PC-3 (cell line): Measurements from ENCODE around the gene FZD4. TPM values are rescaled to one million over a fixed set of nuclear protein-coding genes. Genes with fewer than 3 reads are reported as not detected.

Experiments
- ATAC-seq: fragments of 200-7000 bp; cut with Tn5 transposase; 2 replicates; pipeline ENCODE4 v1.9.1; 2020; ENCODE audit warnings: mild to moderate bottlenecking, moderate library complexity
- BruUV-seq: library from RNA; stranded (reverse); fragments of 400-500 nt; replicated peaks from 2 replicates; lab custom pipeline; 2021; lab: Mats Ljungman, UMichigan
- CTCF ChIA-PET: fragments of 300-600 bp; sonication (Branson Sonifier 250); formaldehyde crosslinking; loops from one replicate; lab custom pipeline; 2022; ENCODE audit warnings: antibody characterized with exemption; lab: Charles Lee
- POLR2A ChIA-PET: fragments of 300-600 bp; sonication (Branson Sonifier 250); formaldehyde crosslinking; loops from one replicate; lab custom pipeline; 2022; ENCODE audit warnings: antibody characterized with exemption; ENCODE audit not compliant: unreplicated experiment; lab: Charles Lee
- DNase-seq: peaks from one replicate; pipeline ENCODE4 v3.0.0-alpha.2; 2015
- H2AFZ ChIP-seq: fragments of 300-600 bp; sonication (generic); 2 replicates; pipeline ENCODE4 v1.6.0; 2016; ENCODE audit warnings: antibody characterized with exemption, low read length
- H3F3A ChIP-seq: fragments of 300-600 bp; sonication (generic); one replicate; pipeline ENCODE4 v1.6.0; 2017; ENCODE audit warnings: antibody characterized with exemption, low read length, control low read depth, mild to moderate bottlenecking; ENCODE audit not compliant: unreplicated experiment
- H3K27ac ChIP-seq: fragments of 300-600 bp; sonication (generic); 2 replicates; pipeline ENCODE4 v1.5.1; 2016; ENCODE audit warnings: mild to moderate bottlenecking, low read length
- H3K27me3 ChIP-seq: fragments of 300-600 bp; sonication (generic); 2 replicates; pipeline ENCODE4 v1.6.1; 2016; ENCODE audit warnings: low read length, mixed read lengths
- H3K36me3 ChIP-seq: fragments of 300-600 bp; sonication (generic); 2 replicates; pipeline ENCODE4 v1.6.1; 2016; ENCODE audit warnings: low read depth, mixed run types, low read length, mixed read lengths
- H3K4me1 ChIP-seq: fragments of 300-600 bp; sonication (generic); 2 replicates; pipeline ENCODE4 v1.5.1; 2016; ENCODE audit warnings: low read length; ENCODE audit not compliant: insufficient read depth
- H3K4me2 ChIP-seq: fragments of 300-600 bp; sonication (generic); 2 replicates; pipeline ENCODE4 v1.6.0; 2016; ENCODE audit warnings: low read length
- H3K4me3 ChIP-seq: fragments of 300-600 bp; sonication (generic); 2 replicates; pipeline ENCODE4 v1.5.1; 2016; ENCODE audit warnings: mild to moderate bottlenecking, low read length, mixed read lengths
- H3K79me2 ChIP-seq: fragments of 300-600 bp; sonication (generic); 2 replicates; pipeline ENCODE4 v1.6.1; 2017; ENCODE audit warnings: low read length, mixed read lengths
- H3K9ac ChIP-seq: fragments of 300-600 bp; sonication (generic); 2 replicates; pipeline ENCODE4 v1.6.0; 2016; ENCODE audit warnings: mild to moderate bottlenecking, low read length
- H3K9me2 ChIP-seq: fragments of 300-600 bp; sonication (generic); replicated peaks from 2 replicates; pipeline ENCODE4 v1.6.1; 2016; ENCODE audit warnings: mixed run types, low read length, mixed read lengths
- H3K9me3 ChIP-seq: fragments of 300-600 bp; sonication (generic); 2 replicates; pipeline ENCODE4 v1.6.1; 2016; ENCODE audit warnings: low read length, mixed read lengths
- H4K20me1 ChIP-seq: fragments of 300-600 bp; sonication (generic); 2 replicates; pipeline ENCODE4 v1.6.1; 2016; ENCODE audit warnings: low read length, mixed read lengths
- EZH2 ChIP-seq: fragments of 300-600 bp; sonication (generic); IDR thresholded peaks from one replicate; pipeline ENCODE4 v1.6.1; 2017; ENCODE audit warnings: antibody characterized with exemption, mild to moderate bottlenecking, low read length; ENCODE audit not compliant: unreplicated experiment
- EZH2phosphoT487 ChIP-seq: fragments of 300-600 bp; sonication (generic); IDR thresholded peaks from 2 replicates; pipeline ENCODE4 v1.6.1; 2018; ENCODE audit warnings: mild to moderate bottlenecking, antibody characterized with exemption, low read length, borderline replicate concordance
- intact Hi-C: fragments of 100-400 bp; cut with micrococcal nuclease; formaldehyde crosslinking; loops from 2 replicates; pipeline ENCODE4 v1.9.0; 2023
- total RNA-seq: library from RNA; depleted of rRNA; stranded (reverse); fragments of >200 nt; gene quantifications from 2 replicates; pipeline ENCODE4 v1.2.3, GENCODE V29; 2014
- TF ChIP-seq, protein P1 (sequence below): fragments of 300-600 bp; sonication (generic); conservative IDR thresholded peaks from 2 replicates; pipeline ENCODE4 v1.5.1; 2017; ENCODE audit warnings: antibody characterized with exemption, low read depth, mild to moderate bottlenecking, low read length

FZD4 gene
- total RNA-seq, 1 experiment from 2014 or later: 17.7 TPM

DNA sequence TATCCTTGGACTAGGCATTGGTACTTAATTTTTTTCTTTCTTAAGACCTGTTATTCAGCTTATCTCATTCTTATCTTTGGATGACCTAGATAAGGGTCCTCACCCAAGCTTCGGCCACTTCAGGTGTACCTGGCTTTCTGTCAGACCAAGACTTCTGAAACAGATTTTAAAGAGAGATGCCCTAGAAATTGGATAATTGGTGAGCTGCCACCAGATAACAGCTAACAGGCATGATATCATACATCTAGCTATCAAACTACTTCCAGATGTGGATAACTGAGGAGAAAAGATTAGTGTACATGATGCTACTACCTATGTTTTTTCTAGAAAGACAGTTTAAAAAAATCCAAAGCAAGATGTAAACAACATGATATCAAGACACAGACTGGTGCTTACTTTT is 52.9 kb downstream of the FZD4 start:
- no TSS peak for BruUV-seq
- intact Hi-C loops: no loop called here
- Histone ChIP-seq H3K4me3 (no peak overlapping the region), H3K27me3 (no peaks in the 10 kb centered on the region), H3K9me3 (no peaks in the 10 kb centered on the region), H3K36me3 (no peaks in the 10 kb centered on the region), H3K9ac (no peak overlapping the region), H3F3A (no peaks in the 10 kb centered on the region), H3K79me2 (no peaks in the 10 kb centered on the region), H3K27ac (no peak overlapping the region), H3K4me2 (no peak overlapping the region), H3K9me2 (no peaks in the 10 kb centered on the region), H4K20me1 (no peaks in the 10 kb centered on the region), H3K4me1 (no peaks in the 10 kb centered on the region), H2AFZ (no peak overlapping the region)
- CTCF ChIA-PET: no interaction called here
- ATAC-seq: no peak
- TF ChIP-seq EZH2 (no peak), EZH2phosphoT487 (no peak)
- TF ChIP-seq, protein P1, sequence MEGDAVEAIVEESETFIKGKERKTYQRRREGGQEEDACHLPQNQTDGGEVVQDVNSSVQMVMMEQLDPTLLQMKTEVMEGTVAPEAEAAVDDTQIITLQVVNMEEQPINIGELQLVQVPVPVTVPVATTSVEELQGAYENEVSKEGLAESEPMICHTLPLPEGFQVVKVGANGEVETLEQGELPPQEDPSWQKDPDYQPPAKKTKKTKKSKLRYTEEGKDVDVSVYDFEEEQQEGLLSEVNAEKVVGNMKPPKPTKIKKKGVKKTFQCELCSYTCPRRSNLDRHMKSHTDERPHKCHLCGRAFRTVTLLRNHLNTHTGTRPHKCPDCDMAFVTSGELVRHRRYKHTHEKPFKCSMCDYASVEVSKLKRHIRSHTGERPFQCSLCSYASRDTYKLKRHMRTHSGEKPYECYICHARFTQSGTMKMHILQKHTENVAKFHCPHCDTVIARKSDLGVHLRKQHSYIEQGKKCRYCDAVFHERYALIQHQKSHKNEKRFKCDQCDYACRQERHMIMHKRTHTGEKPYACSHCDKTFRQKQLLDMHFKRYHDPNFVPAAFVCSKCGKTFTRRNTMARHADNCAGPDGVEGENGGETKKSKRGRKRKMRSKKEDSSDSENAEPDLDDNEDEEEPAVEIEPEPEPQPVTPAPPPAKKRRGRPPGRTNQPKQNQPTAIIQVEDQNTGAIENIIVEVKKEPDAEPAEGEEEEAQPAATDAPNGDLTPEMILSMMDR: no peak
- POLR2A ChIA-PET: no interaction called here
- DNase-seq: no peak

DNA sequence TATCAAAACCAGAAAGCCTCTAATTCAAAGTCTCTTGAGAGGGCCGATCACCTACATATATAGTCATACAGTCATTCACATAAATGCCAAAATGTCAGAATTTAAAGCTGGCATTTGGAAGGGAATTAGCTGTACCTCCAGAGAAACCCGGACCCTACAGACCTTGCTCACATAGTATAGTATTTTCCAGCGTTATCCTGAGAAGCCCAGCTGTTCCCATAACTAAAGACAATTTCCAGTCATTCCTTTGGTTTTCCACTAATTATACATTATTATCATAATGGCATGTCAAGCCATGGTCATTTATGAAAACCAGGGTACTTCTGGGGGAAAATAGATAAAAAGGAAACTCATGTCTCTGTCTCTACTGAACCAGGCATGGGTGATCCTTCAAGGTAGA is 53.6 kb downstream of the FZD4 start:
- intact Hi-C loops: no loop called here
- no peaks in the 10 kb centered on the region for H3F3A ChIP-seq
- no peak overlapping the region for H3K4me2 ChIP-seq
- no peak overlapping the region for H3K27ac ChIP-seq
- CTCF ChIA-PET: no interaction called here
- no peaks in the 10 kb centered on the region for H4K20me1 ChIP-seq
- no peaks in the 10 kb centered on the region for H3K36me3 ChIP-seq
- H3K9me2 ChIP-seq: no peaks in the 10 kb centered on the region
- no peak overlapping the region for H3K4me3 ChIP-seq
- no peaks in the 10 kb centered on the region for H3K9me3 ChIP-seq
- no peaks in the 10 kb centered on the region for H3K4me1 ChIP-seq
- H3K9ac ChIP-seq: no peak overlapping the region
- DNase-seq: no peak
- BruUV-seq: no TSS peak
- POLR2A ChIA-PET: no interaction called here
- no peak for ATAC-seq
- no peak overlapping the region for H2AFZ ChIP-seq
- H3K79me2 ChIP-seq: no peaks in the 10 kb centered on the region
- TF ChIP-seq EZH2phosphoT487 (no peak), EZH2 (no peak)
- TF ChIP-seq, protein P1: no peak
- no peaks in the 10 kb centered on the region for H3K27me3 ChIP-seq

DNA sequence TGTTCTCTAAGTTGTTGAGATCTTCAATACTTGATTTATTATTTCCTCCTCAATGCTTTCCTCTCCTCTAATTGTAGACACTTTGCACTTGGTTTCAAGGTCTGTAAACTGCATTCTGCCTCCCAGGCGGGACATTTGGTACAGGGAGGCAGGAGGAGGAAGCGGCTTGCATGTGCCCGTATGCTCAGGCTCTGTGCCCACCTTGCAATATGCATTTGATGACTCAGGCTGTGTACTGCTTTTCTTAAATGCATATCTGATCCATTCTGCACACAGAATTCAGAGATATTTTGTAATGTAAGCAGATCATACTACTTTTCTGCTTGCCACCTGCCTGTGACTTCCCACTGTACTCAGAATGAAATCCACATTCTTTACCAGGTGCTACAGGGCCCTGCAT is 55.0 kb downstream of the FZD4 start:
- no peaks in the 10 kb centered on the region for H3K4me1 ChIP-seq
- H3K27ac ChIP-seq: no peak overlapping the region
- no peaks in the 10 kb centered on the region for H3K36me3 ChIP-seq
- no peak overlapping the region for H3K4me3 ChIP-seq
- no peak overlapping the region for H2AFZ ChIP-seq
- intact Hi-C loops: no loop called here
- TF ChIP-seq EZH2phosphoT487 (no peak), EZH2 (no peak)
- TF ChIP-seq, protein P1: no peak
- no peaks in the 10 kb centered on the region for H3F3A ChIP-seq
- no peak overlapping the region for H3K4me2 ChIP-seq
- ChIA-PET CTCF (no interaction called here), POLR2A (no interaction called here)
- no peaks in the 10 kb centered on the region for H3K9me2 ChIP-seq
- ATAC-seq (no peak), DNase-seq (no peak)
- no peaks in the 10 kb centered on the region for H3K27me3 ChIP-seq
- no peaks in the 10 kb centered on the region for H3K79me2 ChIP-seq
- BruUV-seq: no TSS peak
- H3K9me3 ChIP-seq: no peaks in the 10 kb centered on the region
- H4K20me1 ChIP-seq: no peaks in the 10 kb centered on the region
- no peak overlapping the region for H3K9ac ChIP-seq
